Measurements from ENCODE around the gene LPP.

- no peak for TF ChIP-seq POLR2AphosphoS5 (IDR thresholded peaks at IDR 0.05; ENCODE audit: control insufficient read depth, insufficient read depth, low read depth, low read length)
- TF ChIP-seq, protein P1, sequence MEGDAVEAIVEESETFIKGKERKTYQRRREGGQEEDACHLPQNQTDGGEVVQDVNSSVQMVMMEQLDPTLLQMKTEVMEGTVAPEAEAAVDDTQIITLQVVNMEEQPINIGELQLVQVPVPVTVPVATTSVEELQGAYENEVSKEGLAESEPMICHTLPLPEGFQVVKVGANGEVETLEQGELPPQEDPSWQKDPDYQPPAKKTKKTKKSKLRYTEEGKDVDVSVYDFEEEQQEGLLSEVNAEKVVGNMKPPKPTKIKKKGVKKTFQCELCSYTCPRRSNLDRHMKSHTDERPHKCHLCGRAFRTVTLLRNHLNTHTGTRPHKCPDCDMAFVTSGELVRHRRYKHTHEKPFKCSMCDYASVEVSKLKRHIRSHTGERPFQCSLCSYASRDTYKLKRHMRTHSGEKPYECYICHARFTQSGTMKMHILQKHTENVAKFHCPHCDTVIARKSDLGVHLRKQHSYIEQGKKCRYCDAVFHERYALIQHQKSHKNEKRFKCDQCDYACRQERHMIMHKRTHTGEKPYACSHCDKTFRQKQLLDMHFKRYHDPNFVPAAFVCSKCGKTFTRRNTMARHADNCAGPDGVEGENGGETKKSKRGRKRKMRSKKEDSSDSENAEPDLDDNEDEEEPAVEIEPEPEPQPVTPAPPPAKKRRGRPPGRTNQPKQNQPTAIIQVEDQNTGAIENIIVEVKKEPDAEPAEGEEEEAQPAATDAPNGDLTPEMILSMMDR (IDR thresholded peaks at IDR 0.05 in 2 of 3, conservative IDR thresholded peaks at IDR 0.05 in 1 of 3; ENCODE audit: insufficient read depth in 2 of 3, low read depth in 1 of 3, low read length in 3 of 3) = no peak
- no peak for TF ChIP-seq BRF2 (IDR thresholded peaks at IDR 0.05; ENCODE audit: borderline replicate concordance, insufficient read depth, insufficient read length)
- TF ChIP-seq CBX5 (IDR thresholded peaks at IDR 0.05; ENCODE audit: borderline replicate concordance, low read depth) = no peak
- no peak for TF ChIP-seq MXI1 (IDR thresholded peaks at IDR 0.05; ENCODE audit: low read depth, low read length)
- TF ChIP-seq PML (IDR thresholded peaks at IDR 0.05; ENCODE audit: low read length) = no peak
- TF ChIP-seq, protein P2, sequence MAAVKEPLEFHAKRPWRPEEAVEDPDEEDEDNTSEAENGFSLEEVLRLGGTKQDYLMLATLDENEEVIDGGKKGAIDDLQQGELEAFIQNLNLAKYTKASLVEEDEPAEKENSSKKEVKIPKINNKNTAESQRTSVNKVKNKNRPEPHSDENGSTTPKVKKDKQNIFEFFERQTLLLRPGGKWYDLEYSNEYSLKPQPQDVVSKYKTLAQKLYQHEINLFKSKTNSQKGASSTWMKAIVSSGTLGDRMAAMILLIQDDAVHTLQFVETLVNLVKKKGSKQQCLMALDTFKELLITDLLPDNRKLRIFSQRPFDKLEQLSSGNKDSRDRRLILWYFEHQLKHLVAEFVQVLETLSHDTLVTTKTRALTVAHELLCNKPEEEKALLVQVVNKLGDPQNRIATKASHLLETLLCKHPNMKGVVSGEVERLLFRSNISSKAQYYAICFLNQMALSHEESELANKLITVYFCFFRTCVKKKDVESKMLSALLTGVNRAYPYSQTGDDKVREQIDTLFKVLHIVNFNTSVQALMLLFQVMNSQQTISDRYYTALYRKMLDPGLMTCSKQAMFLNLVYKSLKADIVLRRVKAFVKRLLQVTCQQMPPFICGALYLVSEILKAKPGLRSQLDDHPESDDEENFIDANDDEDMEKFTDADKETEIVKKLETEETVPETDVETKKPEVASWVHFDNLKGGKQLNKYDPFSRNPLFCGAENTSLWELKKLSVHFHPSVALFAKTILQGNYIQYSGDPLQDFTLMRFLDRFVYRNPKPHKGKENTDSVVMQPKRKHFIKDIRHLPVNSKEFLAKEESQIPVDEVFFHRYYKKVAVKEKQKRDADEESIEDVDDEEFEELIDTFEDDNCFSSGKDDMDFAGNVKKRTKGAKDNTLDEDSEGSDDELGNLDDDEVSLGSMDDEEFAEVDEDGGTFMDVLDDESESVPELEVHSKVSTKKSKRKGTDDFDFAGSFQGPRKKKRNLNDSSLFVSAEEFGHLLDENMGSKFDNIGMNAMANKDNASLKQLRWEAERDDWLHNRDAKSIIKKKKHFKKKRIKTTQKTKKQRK (IDR thresholded peaks at IDR 0.05; ENCODE audit: borderline replicate concordance, low read depth, low read length) = no peak
- TF ChIP-seq HDAC2 (IDR thresholded peaks at IDR 0.05) = no peak
Observed at GRCh38 chr3:188491276-188491687, 337.3 kb downstream of the LPP start.

Measured in K562 (cell line).